ENCODE data around the gene FBXO46. TPM values are rescaled to one million over a fixed set of nuclear protein-coding genes. Genes with fewer than 3 reads are reported as not detected.

Gene FBXO46
- total RNA-seq, 1 donor from 2014 or later: 29.9 TPM

DNA sequence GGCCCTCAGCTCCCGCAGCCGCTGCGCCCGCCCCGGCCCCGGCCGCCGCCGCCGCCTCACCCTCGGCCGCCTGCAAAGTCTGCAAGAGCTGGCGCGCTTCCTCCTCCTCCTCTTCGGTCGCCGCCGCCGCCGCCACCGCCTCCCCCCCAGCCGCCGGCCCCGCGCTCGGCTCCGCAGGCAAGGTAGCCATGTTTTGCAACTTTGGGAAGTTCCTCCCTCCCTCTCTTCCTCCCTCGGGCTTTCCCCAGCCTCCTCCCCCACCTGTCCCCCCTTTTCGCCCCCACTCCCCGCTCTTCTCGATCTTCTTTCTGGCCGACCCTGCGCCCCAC lies 37.9 kb upstream of the FBXO46 start:
- peak overlapping the region; percentile 92 for H3K27ac Mint-ChIP-seq (ENCODE audit: unreplicated experiment)
- peaks cover 29% of the 10 kb centered on the region for H3K27me3 Mint-ChIP-seq (ENCODE audit: unreplicated experiment)
- DNase-seq (ENCODE audit: low spot score): peak; percentile 59
- peaks cover 15% of the 10 kb centered on the region for H3K4me1 Mint-ChIP-seq (ENCODE audit: unreplicated experiment)
- TF ChIP-seq, protein P1, sequence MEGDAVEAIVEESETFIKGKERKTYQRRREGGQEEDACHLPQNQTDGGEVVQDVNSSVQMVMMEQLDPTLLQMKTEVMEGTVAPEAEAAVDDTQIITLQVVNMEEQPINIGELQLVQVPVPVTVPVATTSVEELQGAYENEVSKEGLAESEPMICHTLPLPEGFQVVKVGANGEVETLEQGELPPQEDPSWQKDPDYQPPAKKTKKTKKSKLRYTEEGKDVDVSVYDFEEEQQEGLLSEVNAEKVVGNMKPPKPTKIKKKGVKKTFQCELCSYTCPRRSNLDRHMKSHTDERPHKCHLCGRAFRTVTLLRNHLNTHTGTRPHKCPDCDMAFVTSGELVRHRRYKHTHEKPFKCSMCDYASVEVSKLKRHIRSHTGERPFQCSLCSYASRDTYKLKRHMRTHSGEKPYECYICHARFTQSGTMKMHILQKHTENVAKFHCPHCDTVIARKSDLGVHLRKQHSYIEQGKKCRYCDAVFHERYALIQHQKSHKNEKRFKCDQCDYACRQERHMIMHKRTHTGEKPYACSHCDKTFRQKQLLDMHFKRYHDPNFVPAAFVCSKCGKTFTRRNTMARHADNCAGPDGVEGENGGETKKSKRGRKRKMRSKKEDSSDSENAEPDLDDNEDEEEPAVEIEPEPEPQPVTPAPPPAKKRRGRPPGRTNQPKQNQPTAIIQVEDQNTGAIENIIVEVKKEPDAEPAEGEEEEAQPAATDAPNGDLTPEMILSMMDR (IDR thresholded peaks at IDR 0.05; ENCODE audit: unreplicated experiment): no peak
- H3K4me3 Mint-ChIP-seq (ENCODE audit: unreplicated experiment): peak overlapping the region; percentile 93
- H3K36me3 Mint-ChIP-seq (ENCODE audit: low read depth, unreplicated experiment): peaks cover 14% of the 10 kb centered on the region
- no peaks in the 10 kb centered on the region for H3K9me3 Mint-ChIP-seq (ENCODE audit: unreplicated experiment)

DNA sequence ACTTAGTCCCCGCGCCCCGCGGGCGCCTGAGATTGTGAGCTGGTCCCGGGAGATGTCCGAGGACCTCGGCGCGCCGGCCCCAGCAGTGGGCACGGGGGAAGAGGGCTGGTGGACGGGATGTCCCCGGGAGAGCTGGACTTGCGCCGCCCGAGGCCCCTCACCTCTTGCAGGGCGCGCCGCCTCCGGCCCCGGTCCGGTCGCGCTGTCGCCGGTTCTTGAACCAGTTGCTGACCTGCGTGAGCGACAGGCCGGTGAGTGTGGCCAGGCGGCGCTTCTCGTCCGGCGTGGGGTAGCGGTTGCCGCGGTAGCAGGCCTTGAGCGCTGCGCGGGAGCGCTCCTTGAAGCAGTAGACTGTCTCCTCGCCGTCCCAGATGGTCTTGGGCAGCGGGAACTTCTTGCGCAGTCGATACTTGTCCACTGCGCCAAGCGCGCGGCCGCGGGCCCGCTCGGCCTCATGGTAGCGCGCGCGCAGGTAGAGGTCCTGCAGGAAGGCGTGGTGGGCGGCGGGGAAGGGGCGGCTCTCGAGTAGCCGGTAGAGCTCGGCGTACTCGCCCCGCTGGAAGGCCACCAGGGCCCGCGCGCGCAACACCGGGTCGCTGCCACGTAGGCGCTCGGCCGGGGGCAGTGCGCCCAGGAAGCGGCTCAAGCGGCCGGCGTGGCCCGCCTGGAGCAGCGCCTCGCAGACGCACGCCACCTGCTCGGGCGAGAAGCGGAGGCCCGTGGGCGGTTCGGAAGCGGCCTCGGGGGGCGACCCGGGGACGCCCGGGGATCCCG lies 37.4 kb upstream of the FBXO46 start:
- Mint-ChIP-seq H3K27me3 (ENCODE audit: unreplicated experiment) (peaks cover 26% of the 10 kb centered on the region), H3K36me3 (ENCODE audit: low read depth, unreplicated experiment) (peaks cover 10% of the 10 kb centered on the region), H3K9me3 (ENCODE audit: unreplicated experiment) (no peaks in the 10 kb centered on the region), H3K4me3 (ENCODE audit: unreplicated experiment) (peak overlapping the region; percentile 90), H3K27ac (ENCODE audit: unreplicated experiment) (no peak overlapping the region), H3K4me1 (ENCODE audit: unreplicated experiment) (peaks cover 15% of the 10 kb centered on the region)
- TF ChIP-seq, protein P1 (IDR thresholded peaks at IDR 0.05; ENCODE audit: unreplicated experiment): no peak
- DNase-seq (ENCODE audit: low spot score): peak; percentile 57

DNA sequence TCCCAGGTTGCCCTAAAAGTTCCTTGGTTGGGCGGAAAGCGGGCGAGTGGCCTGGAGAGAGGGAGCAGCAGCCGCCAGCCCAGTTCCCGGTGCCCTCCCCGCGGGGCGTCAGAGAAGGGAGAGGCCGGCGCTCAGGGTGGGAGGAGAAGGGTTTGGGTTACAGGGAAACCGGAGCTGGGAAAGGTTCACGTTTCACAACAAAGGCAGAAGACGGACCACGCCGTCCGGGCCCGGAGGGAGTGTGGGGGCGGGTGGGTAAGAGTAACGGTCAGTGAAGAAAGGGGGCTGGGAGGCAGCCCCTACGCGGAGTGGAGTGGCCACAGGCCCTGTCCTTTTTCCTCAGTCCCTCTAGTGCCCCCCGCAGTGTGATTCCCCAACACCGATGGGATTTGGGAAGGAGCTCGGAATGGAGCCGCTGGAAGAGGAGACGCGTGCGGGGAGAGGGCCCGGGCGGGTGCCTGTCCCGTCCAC lies 36.7 kb upstream of the FBXO46 start:
- H3K27ac Mint-ChIP-seq (ENCODE audit: unreplicated experiment): no peak overlapping the region
- DNase-seq (ENCODE audit: low spot score): peak; percentile 56
- H3K9me3 Mint-ChIP-seq (ENCODE audit: unreplicated experiment): no peaks in the 10 kb centered on the region
- peaks cover 26% of the 10 kb centered on the region for H3K27me3 Mint-ChIP-seq (ENCODE audit: unreplicated experiment)
- peak overlapping the region; percentile 90 for H3K4me3 Mint-ChIP-seq (ENCODE audit: unreplicated experiment)
- peaks cover 6% of the 10 kb centered on the region for H3K36me3 Mint-ChIP-seq (ENCODE audit: low read depth, unreplicated experiment)
- H3K4me1 Mint-ChIP-seq (ENCODE audit: unreplicated experiment): peaks cover 15% of the 10 kb centered on the region
- TF ChIP-seq, protein P1 (IDR thresholded peaks at IDR 0.05; ENCODE audit: unreplicated experiment): no peak

DNA sequence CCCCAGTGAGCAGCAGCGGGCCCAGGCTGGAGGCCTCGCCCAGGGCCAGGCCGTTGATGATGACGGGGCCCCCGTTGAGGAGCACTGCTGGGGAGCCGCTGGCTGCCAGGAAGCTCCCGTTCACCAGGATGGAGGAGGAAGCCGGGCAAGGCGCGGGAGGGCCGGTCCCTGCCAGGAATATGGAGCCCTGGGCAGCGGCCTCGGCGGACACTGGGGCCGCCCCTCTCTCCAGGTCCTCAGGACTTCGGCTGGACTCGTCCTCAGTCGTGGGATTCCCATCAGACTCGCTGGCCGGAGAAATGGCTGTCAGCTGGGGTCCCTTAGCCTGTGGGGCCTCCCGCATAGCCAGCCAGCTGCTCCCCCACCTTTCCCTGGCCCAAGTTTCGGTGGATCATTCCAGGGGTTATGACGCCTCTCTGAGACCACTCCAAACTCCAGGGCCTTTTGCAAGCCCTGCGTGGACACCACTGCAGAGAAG lies 36.2 kb upstream of the FBXO46 start:
- Mint-ChIP-seq H3K27ac (ENCODE audit: unreplicated experiment) (no peak overlapping the region), H3K4me3 (ENCODE audit: unreplicated experiment) (peak overlapping the region; percentile 90), H3K36me3 (ENCODE audit: low read depth, unreplicated experiment) (peaks cover 1% of the 10 kb centered on the region), H3K9me3 (ENCODE audit: unreplicated experiment) (no peaks in the 10 kb centered on the region), H3K4me1 (ENCODE audit: unreplicated experiment) (peaks cover 12% of the 10 kb centered on the region), H3K27me3 (ENCODE audit: unreplicated experiment) (peaks cover 22% of the 10 kb centered on the region)
- TF ChIP-seq, protein P1 (IDR thresholded peaks at IDR 0.05; ENCODE audit: unreplicated experiment): no peak
- no peak for DNase-seq (ENCODE audit: low spot score)

DNA sequence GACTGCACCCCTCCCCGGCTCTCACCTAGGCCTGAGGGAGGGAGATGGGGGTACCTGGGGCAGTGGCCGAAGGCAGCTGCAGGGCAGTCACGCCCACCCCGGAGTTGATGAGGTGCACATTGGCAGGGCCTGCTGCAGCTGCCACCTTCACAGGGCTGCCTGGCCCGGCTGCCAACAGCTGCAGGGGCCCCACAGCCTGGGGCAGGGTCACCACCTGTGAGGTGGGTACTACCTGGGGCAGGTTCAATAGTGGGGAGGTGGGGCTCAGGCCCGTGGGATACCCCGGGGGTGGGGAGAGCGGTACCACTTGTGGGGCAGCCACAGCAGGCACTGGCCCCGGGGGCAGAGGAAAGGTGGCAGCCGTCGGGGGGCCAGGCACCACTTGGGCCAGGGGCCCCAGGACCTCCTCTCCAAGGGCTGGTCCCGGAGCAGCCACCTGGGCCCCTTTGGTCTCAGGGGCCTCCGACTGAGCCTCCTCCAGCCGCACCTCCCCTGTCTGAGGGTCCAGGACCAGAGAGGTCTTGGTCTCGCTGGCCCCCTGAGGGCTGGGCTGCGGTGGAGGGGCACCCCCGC lies 35.7 kb upstream of the FBXO46 start:
- H3K36me3 Mint-ChIP-seq (ENCODE audit: low read depth, unreplicated experiment): no peaks in the 10 kb centered on the region
- no peaks in the 10 kb centered on the region for H3K9me3 Mint-ChIP-seq (ENCODE audit: unreplicated experiment)
- no peak for DNase-seq (ENCODE audit: low spot score)
- TF ChIP-seq, protein P1 (IDR thresholded peaks at IDR 0.05; ENCODE audit: unreplicated experiment): no peak
- H3K27me3 Mint-ChIP-seq (ENCODE audit: unreplicated experiment): peaks cover 19% of the 10 kb centered on the region
- H3K4me3 Mint-ChIP-seq (ENCODE audit: unreplicated experiment): no peak overlapping the region
- peaks cover 12% of the 10 kb centered on the region for H3K4me1 Mint-ChIP-seq (ENCODE audit: unreplicated experiment)
- H3K27ac Mint-ChIP-seq (ENCODE audit: unreplicated experiment): no peak overlapping the region

Measured in endothelial cell (in vitro differentiated cells).